GM18508 (cell line): ENCODE data around the gene TINCR.

Experiments used
- ATAC-seq: cut with Tn5 transposase; IDR thresholded peaks from one replicate; pipeline ENCODE4 v1.9.1; 2021; ENCODE audit warnings: moderate number of reproducible peaks; ENCODE audit not compliant: insufficient read depth, unreplicated experiment

The TINCR gene

GRCh38 chr19:5522106-5522505, 45.6 kb downstream of the TINCR start:
- no peak for ATAC-seq

- no peak for ATAC-seq
Measured at GRCh38 chr19:5520501-5520900, 47.3 kb downstream of the TINCR start.

- ATAC-seq: no peak
Measured at GRCh38 chr19:5519076-5519475, 48.7 kb downstream of the TINCR start.

GRCh38 chr19:5515737-5516136, 52.0 kb downstream of the TINCR start:
- ATAC-seq: no peak

- no peak for ATAC-seq
Measured at GRCh38 chr19:5514001-5514400, 53.8 kb downstream of the TINCR start.

- ATAC-seq: no peak
Measured at GRCh38 chr19:5512715-5513114, 55.0 kb downstream of the TINCR start.
